GM12878 (cell line): ENCODE results near the gene PIWIL4. TPM values are rescaled to one million over a fixed set of nuclear protein-coding genes. Genes with fewer than 3 reads are reported as not detected.

ENCODE experiments used
- ATAC-seq: fragments of 200-7000 bp; cut with Tn5 transposase; 3 replicates; pipeline ENCODE4 v1.9.1; 2020; ENCODE audit warnings: mild to moderate bottlenecking, moderate library complexity
- BruUV-seq: library from RNA; stranded (reverse); fragments of 400-500 nt; replicated peaks from 2 replicates; lab custom pipeline; 2021; lab: Mats Ljungman, UMichigan
- CTCF ChIA-PET: fragments of 300-600 bp; sonication (Branson Sonifier 250); formaldehyde crosslinking; extraction: SDS; loops from one replicate; lab custom pipeline; 2021; ENCODE audit warnings: inconsistent platforms; lab: Yijun Ruan, JAX
- POLR2A ChIA-PET: fragments of 350-600 bp; formaldehyde crosslinking; extraction: SDS; loops from one replicate; lab custom pipeline; 2021; ENCODE audit warnings: inconsistent platforms; lab: Charles Lee
- RAD21 ChIA-PET: fragments of 300-600 bp; sonication (Branson Sonifier 250); formaldehyde crosslinking; loops from one replicate; lab custom pipeline; 2023; ENCODE audit warnings: antibody characterized with exemption; ENCODE audit not compliant: unreplicated experiment; lab: Charles Lee
- SMC1A ChIA-PET: fragments of 300-600 bp; sonication (Branson Sonifier 250); formaldehyde crosslinking; loops from one replicate; lab custom pipeline; 2023; ENCODE audit not compliant: unreplicated experiment, uncharacterized antibody; lab: Charles Lee
- DNase-seq: peaks from one replicate; pipeline ENCODE4 v3.0.0-alpha.2; 2011; ENCODE audit warnings: low read depth, low spot score
- FAIRE-seq: peaks from 3 replicates; lab custom pipeline; 2011; peaks lifted over from hg19 to GRCh38; lab: Jason Lieb, UNC
- H2AFZ ChIP-seq: 2 replicates; pipeline ENCODE4 v1.6.0; 2011; ENCODE audit warnings: low read depth, low read length, control low read depth; ENCODE audit not compliant: control insufficient read depth
- H3K27ac ChIP-seq: 2 replicates; pipeline ENCODE4 v1.5.1; 2011; ENCODE audit warnings: control low read depth; ENCODE audit not compliant: control insufficient read depth, insufficient read depth
- H3K27me3 ChIP-seq, 2 experiments: replicated peaks in 1 of 2; 2 replicates each; pipeline versions ENCODE4 v1.6.0 to v1.6.1; 2011; ENCODE audit warnings: low read length in 1 of 2; ENCODE audit not compliant: control insufficient read depth in 2 of 2, insufficient read depth in 2 of 2
- H3K36me3 ChIP-seq, 2 experiments: 2 replicates each; pipeline ENCODE4 v1.5.1; 2011; ENCODE audit warnings: low read length in 1 of 2; ENCODE audit not compliant: control insufficient read depth in 2 of 2, insufficient read depth in 2 of 2
- H3K4me1 ChIP-seq: 2 replicates; pipeline ENCODE4 v1.6.1; 2011; ENCODE audit warnings: mild to moderate bottlenecking, low read length, moderate library complexity, mixed read lengths; ENCODE audit not compliant: control insufficient read depth, insufficient read depth
- H3K4me2 ChIP-seq: 2 replicates; pipeline ENCODE4 v1.6.0; 2011; ENCODE audit warnings: control low read depth; ENCODE audit not compliant: control insufficient read depth, insufficient read depth
- H3K4me3 ChIP-seq: fragments of 200-600 bp; sonication (generic); 2 replicates; pipeline ENCODE4 v1.5.1; 2016
- H3K79me2 ChIP-seq: 2 replicates; pipeline ENCODE4 v1.6.0; 2011; ENCODE audit warnings: low read length; ENCODE audit not compliant: control insufficient read depth, insufficient read depth
- H3K9ac ChIP-seq: 2 replicates; pipeline ENCODE4 v1.8.0; 2011; ENCODE audit warnings: low read length, control low read depth, mixed read lengths; ENCODE audit not compliant: control insufficient read depth, insufficient read depth
- H3K9me3 ChIP-seq: replicated peaks from 3 replicates; pipeline ENCODE4 v1.5.1; 2011; ENCODE audit warnings: mild to moderate bottlenecking, low read length; ENCODE audit not compliant: control insufficient read depth, insufficient read depth
- H4K20me1 ChIP-seq: 2 replicates; pipeline ENCODE4 v1.6.0; 2011; ENCODE audit not compliant: control insufficient read depth, insufficient read depth
- BHLHE40 ChIP-seq, 2 experiments: fragments of 450-650 bp in 1 of 2; IDR thresholded peaks; 2 replicates each; pipeline ENCODE4 v1.6.1; 2011 to 2017; ENCODE audit warnings: low read depth in 2 of 2, borderline replicate concordance in 1 of 2, improper control_type of control experiment in 1 of 2, low read length in 1 of 2, mild to moderate bottlenecking in 1 of 2
- HDAC6 ChIP-seq: fragments of 200-600 bp; sonication (generic); IDR thresholded peaks from one replicate; pipeline ENCODE4 v1.8.0; 2017; ENCODE audit warnings: antibody characterized with exemption; ENCODE audit not compliant: unreplicated experiment
- KAT2A ChIP-seq: conservative IDR thresholded peaks from 2 replicates; pipeline ENCODE4 v1.6.1; 2011; ENCODE audit warnings: low read depth, low read length; ENCODE audit not compliant: control insufficient read depth
- RFX5 ChIP-seq: IDR thresholded peaks from 2 replicates; pipeline ENCODE4 v1.6.1; 2011; ENCODE audit warnings: low read depth, low read length, improper control_type of control experiment
- SPI1 ChIP-seq: IDR thresholded peaks from 2 replicates; pipeline ENCODE4 v1.6.1; 2011; ENCODE audit warnings: low read depth, mild to moderate bottlenecking, low read length, moderate library complexity, borderline replicate concordance; ENCODE audit not compliant: insufficient read depth
- SRF ChIP-seq, 2 experiments: IDR thresholded peaks; 2 replicates each; pipeline ENCODE4 v1.6.1; 2011; ENCODE audit warnings: low read depth in 2 of 2, low read length in 2 of 2, mild to moderate bottlenecking in 1 of 2, moderate library complexity in 1 of 2
- WGBS: methylation state at CpG from one replicate; pipeline ENCODE4 v1.1.6; 2016; ENCODE audit warnings: low lambda C conversion rate; ENCODE audit not compliant: insufficient replicate concordance, insufficient coverage; ENCODE audit errors: missing lambda C conversion rate; 5-methylcytosine and 5-hydroxymethylcytosine counted together
- in situ Hi-C: fragments of 300-500 bp; cut with MboI; formaldehyde crosslinking; loops from 9 replicates; pipeline ENCODE4 v1.14.3; 2018; ENCODE audit warnings: mixed read lengths
- intact Hi-C: fragments of 100-400 bp; cut with micrococcal nuclease; formaldehyde crosslinking; loops from one replicate; pipeline ENCODE4 v1.14.2; 2022; ENCODE audit not compliant: unreplicated experiment
- polyA plus RNA-seq, 11 experiments: library from polyadenylated mRNA; depleted of rRNA in 4 of 11; unstranded in 6 of 11; stranded (reverse) in 5 of 11; fragments of >200 nt; fragmentation: Nextera tagmentation in 4 of 11; fragmentation: Illumina TruSeq in 1 of 11; extraction: Ambion mirVana in 4 of 11; extraction: Trizol in 1 of 11; gene quantifications; 1 replicate in 1 of 11; 2 replicates in 10 of 11; pipeline versions ENCODE4 v1.2.1 to v1.2.3, GENCODE V29; 2011 to 2016; ENCODE audit warnings: inconsistent platforms in 2 of 11, missing spikeins in 2 of 11, low read depth in 1 of 11
- total RNA-seq, 4 experiments: library from RNA; depleted of rRNA in 3 of 4; stranded (reverse); fragments of >200 nt in 3 of 4; fragmentation: Illumina TruSeq in 1 of 4; extraction: Trizol in 1 of 4; gene quantifications; 2 replicates each; pipeline versions ENCODE4 v1.2.1 to v1.2.3, GENCODE V29; 2013 to 2021

The PIWIL4 gene
- total and polyA plus RNA-seq, 10 of the 15 experiments (the other 5 are each of a cell fraction or from before 2014, with no cell fraction given), result 0.23 to 13.3 (median 0.47) TPM

- in situ Hi-C loops, result no loop called here
- BruUV-seq, result no TSS peak
- WGBS, result 61% methylated on average over 13 of the region's 13 CpGs
- H3K4me1 ChIP-seq, result no peaks in the 10 kb centered on the region
- no peaks in the 10 kb centered on the region for H3K79me2 ChIP-seq
- no peak overlapping the region for H3K27ac ChIP-seq
- no peaks in the 10 kb centered on the region for H3K27me3 ChIP-seq
- H3K9me3 ChIP-seq, result no peaks in the 10 kb centered on the region
- no peak overlapping the region for H3K9ac ChIP-seq
- SMC1A ChIA-PET, result interaction anchor here (1.0 to 1.8 kb wide), 4 partner anchors 9 to 29 kb away, joined by 3 to 11 read pairs (median 4); no protein-coding TSS in a partner anchor
- no peaks in the 10 kb centered on the region for H4K20me1 ChIP-seq
- CTCF ChIA-PET, result interaction anchor here (1.5 to 3.1 kb wide), 4 partner anchors 9 to 27 kb away, joined by 4 to 18 read pairs (median 8); no protein-coding TSS in a partner anchor
- no peak overlapping the region for H3K4me3 ChIP-seq
- TF ChIP-seq SRF (IDR thresholded peaks at IDR 0.05; ENCODE audit: low read depth in 2 of 2, low read length in 2 of 2), result no peak
- POLR2A ChIA-PET, result interaction anchor here (1.5 to 1.9 kb wide), 2 partner anchors 9 to 41 kb away, joined by 4 to 5 read pairs; no protein-coding TSS in a partner anchor
- FAIRE-seq (no peak), ATAC-seq (no peak), DNase-seq (no peak)
- H3K4me2 ChIP-seq, result no peak overlapping the region
- no peak overlapping the region for H2AFZ ChIP-seq
- intact Hi-C loops, result no loop called here
- H3K36me3 ChIP-seq, result no peaks in the 10 kb centered on the region
- RAD21 ChIA-PET, result interaction anchor here (1.1 kb wide), 1 partner anchor 22 kb away, joined by 4 read pairs; no protein-coding TSS in a partner anchor
Observed at GRCh38 chr11:94574193-94574961, 7.2 kb downstream of the PIWIL4 start.

GRCh38 chr11:94576306-94576705, 9.1 kb downstream of the PIWIL4 start:
- no peak overlapping the region for H3K4me3 ChIP-seq
- H3K27ac ChIP-seq, result no peak overlapping the region
- WGBS, result 55% methylated on average over 5 of the region's 5 CpGs
- RAD21 ChIA-PET, result no interaction called here
- FAIRE-seq, result no peak
- H3K4me2 ChIP-seq, result no peak overlapping the region
- H3K27me3 ChIP-seq, result no peaks in the 10 kb centered on the region
- BruUV-seq, result no TSS peak
- no peaks in the 10 kb centered on the region for H4K20me1 ChIP-seq
- intact Hi-C loops (no loop called here), in situ Hi-C loops (no loop called here)
- SMC1A ChIA-PET, result interaction anchor here (0.9 to 2.0 kb wide), 6 partner anchors 11 to 29 kb away, joined by 3 to 4 read pairs (median 3); no protein-coding TSS in a partner anchor
- H3K9me3 ChIP-seq, result no peaks in the 10 kb centered on the region; the same call in 2 of the 3 replicates
- peak; percentile 52 for ATAC-seq
- TF ChIP-seq KAT2A, result no peak
- TF ChIP-seq SPI1, result peak; percentile 28; the same call in 1 of the 2 replicates
- no peak for TF ChIP-seq HDAC6
- TF ChIP-seq RFX5, result no peak
- no peak for TF ChIP-seq BHLHE40 (IDR thresholded peaks at IDR 0.05; ENCODE audit: borderline replicate concordance in 1 of 2, low read depth in 2 of 2, low read length in 1 of 2)
- H3K36me3 ChIP-seq, result no peaks in the 10 kb centered on the region
- H2AFZ ChIP-seq, result no peak overlapping the region
- H3K79me2 ChIP-seq, result no peaks in the 10 kb centered on the region
- POLR2A ChIA-PET, result interaction anchor here (1.6 to 1.9 kb wide), 2 partner anchors 11 to 43 kb away, joined by 4 to 7 read pairs; no protein-coding TSS in a partner anchor
- DNase-seq, result no peak
- CTCF ChIA-PET, result interaction anchor here (1.0 to 3.1 kb wide), 4 partner anchors 11 to 43 kb away, joined by 3 to 18 read pairs (median 6); no protein-coding TSS in a partner anchor
- peaks cover 3% of the 10 kb centered on the region for H3K4me1 ChIP-seq
- H3K9ac ChIP-seq, result no peak overlapping the region
